Hematopoietic multipotent progenitor cell treated with erythropoietin and hydrocortisone succinate and interleukin-3 and kit ligand, for 8 days (in vitro differentiated cells): ENCODE data around the gene DMAC2.
"Not testable (repeated sequence)": the region's sequence is repeated elsewhere in the genome, so short reads cannot be mapped to it uniquely, and the experiment has no call there.

Source experiments
- DNase-seq: peaks from one replicate; pipeline ENCODE4 v3.0.0-alpha.2; 2015

Gene DMAC2

DNA sequence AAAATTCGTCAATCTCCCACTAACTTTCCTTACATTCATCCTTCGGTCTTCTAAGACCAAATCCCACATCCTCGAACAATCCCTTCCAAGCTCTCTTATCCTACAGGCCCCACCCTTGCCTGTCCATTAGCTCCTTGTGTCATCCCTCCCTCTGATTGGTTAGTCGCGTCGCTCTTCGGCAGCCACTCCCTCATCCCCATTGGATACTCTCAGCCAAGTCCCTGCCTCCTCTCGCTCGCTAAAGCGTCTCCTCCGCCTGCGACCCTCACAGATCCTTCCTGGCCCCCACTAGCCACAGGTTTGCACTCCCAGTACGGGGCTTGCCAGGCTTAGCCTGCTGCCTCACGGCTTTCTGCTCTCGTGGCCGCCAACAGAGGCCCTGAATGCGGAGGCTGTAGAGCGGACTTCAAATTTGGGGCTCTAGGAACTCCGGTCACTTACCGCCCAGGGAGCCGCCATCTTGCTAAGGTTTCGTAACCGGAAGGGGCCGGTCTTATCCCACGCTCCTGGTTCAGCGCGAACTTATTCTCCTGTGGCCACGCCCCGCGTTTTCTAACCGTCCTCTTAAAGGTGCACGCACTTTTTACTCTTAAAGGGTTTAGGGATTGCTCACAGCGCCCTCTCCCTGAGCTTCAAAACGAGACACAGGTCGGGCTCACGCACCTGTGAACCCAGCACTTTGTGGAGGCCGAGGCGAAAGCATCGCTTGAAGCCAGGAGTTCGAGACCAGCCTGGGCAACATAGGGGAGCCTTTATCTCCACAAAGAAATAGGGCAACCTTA, at the start of gene DMAC2:
TSS of gene DMAC2 (minus strand) at position 472 of the 782 bp plus-strand sequence. CDS start at position 459, 13 bp downstream.
- DNase-seq: peak; percentile 100

DNA sequence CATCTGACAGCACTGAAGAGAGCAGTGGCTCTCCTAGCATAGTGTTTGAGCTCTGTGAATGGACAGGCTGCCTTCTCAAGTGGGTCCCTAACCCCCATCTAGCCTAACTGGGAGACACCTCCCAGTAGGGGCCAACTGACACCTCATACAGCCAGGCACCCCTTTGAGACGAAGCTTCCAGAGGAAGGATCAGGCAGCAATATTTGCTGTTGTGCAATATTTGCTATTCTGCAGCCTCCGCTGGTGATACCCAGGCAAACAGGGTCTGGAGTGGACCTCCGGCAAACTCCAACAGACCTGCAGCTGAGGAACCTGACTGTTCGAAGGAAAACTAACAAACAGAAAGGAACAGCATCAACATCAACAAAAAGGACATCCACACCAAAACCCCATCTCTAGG, 47.2 kb upstream of the DMAC2 start:
- not testable (repeated sequence) for DNase-seq

DNA sequence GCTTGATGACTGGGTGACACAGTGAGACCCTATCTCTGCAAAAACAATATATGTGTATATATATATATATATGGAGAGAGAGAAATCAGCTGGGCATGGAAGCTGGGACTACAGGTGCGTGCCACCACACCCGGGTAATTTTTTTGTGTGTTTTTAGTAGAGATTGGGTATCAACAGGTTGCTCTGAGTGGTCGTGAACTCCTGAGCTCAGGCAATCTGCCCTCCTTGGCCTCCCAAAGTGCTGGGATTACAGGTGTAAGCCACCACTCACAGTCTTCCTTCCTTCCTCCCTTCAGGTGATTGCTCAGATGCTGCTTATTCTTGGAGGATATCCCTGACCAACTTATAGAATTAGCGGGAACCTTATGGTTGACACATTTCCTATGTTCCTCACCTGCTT, 45.1 kb upstream of the DMAC2 start:
- DNase-seq: no peak

DNA sequence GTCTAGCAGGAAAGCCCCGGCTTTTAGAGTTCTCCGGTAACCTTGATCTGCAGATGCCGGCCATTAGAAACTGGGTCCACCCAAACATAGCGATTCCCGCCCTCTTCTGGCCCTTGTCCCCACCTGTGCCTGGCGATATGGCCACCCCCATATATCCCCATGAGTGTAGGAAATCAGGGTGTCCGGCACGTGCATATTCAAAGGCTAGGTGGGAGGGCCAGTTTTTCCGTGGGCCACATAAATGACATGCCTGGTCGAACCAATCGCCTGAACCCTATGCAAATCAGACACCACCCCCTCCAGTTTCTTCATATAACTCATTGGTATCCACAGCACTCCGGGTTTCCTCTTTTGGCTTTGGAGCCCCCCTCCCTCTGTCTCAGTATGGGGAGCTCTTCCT, 40.6 kb upstream of the DMAC2 start:
- no peak for DNase-seq

DNA sequence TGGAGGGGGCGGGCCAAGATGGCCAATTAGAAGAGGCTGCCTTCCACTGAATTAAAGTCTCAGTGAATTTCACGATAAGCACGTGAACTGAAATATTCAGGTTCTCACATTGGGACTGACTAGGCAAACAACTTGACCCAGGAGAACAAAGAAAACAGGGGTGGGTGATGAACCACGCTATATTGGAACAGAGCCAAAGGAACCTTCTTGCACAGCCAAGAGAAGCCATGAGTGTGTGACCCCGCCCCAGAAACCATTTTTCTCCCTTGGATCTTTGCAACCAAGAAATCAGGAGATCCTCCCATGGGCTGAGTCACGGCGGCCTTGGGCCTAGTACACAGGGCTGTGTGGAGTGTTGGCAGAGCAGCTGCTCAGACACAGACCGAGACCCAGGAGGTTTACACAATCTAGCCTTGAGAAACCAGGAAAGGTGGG, 40.1 kb upstream of the DMAC2 start:
- no peak for DNase-seq

DNA sequence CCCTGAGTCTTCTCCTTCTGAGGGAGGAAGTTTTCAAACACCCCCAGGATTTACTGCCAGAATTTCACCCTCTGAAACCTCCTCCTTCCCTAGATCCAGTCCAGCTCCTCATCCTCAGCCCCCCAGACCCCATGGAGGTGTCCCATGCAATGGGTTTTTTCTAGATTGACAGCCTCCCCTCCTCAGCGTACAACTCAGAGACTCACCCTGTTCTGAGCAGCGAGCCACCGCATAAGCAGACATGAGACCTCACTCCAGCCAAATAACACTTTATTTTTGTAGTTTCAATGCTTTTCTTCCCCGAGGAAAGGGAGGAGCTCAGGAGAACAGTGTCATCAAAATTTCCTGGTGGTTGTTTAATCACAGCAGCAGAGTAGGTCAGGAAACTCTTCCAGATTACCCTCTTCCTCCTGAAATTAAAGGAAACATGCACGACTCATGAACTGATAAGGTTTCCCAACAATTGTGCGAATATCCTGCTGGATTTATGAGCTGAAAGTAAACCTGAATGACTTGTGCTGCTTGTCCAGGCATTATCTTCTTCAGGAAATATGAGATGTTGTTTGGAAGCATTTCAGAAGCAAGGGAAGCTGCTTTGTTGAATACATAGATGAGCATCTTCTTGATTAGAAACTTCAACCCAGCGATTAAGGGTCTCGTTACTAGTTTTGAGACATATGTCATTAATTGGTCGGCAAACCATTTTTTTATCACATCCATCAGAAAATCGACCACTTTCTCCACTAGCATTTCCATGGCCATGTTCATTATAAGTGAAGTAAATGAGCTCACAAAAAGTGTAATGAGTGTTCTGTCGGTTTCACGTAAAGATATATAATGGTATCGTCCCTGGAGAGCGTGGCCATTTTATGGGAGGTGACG, 39.4 kb upstream of the DMAC2 start:
- DNase-seq: no peak

DNA sequence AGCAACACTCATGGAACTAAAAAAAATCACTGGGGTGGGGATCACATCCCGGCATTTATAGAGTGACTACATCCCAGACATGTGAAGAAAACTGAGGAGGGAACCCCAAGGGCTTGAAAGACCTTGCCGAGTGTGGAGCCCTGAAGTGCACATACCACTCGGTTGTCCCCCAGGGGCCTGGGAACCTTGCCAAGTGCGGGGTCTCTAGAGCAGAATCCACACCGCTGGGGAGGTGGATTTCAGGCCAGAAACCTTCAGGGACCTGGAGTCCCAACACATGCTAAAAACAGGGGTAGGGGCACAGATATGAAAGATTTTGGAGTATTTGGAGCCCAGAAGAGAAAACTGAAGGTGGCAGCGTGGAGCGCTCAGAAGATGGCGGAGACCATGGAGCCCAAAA, 38.5 kb upstream of the DMAC2 start:
- no peak for DNase-seq

DNA sequence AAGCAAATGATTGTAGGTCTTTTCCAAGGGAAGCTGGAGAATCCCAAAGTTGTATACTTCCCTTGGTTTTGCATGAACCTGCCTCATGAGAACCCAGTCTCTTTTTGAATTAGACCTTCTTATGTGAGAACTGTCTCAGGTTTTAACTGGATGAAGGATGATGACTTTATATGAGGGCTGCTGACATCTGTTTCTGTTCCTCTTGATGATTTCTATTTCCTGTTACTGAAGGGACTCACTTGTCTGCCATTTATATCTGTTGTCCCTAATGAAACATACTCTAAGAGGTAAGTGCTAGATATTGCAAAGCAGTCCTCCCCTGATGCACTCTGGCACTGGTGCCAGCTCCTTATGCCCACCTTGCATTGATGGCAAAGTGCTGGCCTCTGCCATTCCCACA, 36.9 kb upstream of the DMAC2 start:
- DNase-seq: no peak

DNA sequence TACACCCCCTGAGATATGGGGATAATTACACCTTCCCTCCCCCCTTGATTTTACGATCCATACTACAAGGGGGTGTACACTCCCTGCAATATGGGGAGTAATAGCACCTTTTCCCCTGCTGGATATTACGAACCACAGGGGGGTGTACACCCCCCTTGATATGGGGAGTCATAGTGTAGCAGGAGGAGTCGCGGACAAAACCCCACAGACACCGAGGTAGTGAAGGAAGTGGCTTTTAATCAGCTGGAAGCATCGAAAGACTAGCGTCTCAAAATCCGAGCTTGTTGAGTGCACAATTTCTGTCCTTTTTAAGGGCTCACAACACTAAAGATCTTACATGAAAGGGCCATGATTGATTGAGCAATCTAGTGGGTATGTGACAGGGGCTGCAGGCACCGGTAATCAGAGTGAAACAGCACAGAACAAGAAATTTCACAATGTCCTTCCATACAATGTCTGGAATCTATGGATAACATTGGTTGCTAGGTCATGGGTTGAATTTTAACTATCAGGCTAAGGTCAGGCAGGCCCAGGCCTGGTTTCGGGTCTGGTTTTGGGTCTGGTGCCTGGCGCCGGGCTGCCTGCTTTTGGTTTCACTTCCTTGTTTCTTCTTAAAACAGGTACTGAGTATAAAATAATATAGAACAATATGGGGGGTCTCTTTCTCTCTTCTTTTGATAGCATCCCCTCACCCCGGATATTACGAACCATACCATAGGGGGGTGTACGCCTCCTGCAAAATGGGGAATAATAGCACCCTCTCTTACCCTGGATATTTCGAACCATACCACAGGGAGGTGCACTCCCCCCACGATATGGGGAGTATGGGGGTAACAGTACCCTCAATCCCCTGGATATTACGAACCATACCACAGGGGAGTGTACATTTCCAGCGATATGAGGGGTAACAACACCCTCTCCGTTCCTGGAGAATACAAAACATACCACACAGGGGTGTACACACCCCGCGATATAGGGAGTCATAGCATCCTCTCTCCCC, 23.8 kb upstream of the DMAC2 start:
- DNase-seq: not testable (repeated sequence)

DNA sequence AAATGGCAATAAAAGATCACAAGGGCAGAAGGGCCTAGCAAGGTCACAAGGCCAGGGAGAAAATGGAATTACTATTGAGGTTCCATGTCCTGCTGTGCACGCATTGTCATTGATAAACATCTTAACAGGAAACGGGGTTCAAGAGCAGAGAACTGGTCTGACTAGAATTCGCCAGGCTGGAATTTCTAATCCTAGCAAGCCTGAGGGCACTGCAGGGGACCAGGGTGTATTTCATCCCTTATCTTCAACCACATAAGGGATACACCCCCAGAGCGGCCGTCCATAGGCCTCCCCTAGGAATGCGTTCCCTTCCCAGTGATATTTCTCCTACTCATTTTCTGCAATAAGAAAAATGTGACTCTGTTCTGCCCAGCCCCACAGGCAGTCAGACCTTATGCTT, 22.8 kb upstream of the DMAC2 start:
- DNase-seq: no peak

DNA sequence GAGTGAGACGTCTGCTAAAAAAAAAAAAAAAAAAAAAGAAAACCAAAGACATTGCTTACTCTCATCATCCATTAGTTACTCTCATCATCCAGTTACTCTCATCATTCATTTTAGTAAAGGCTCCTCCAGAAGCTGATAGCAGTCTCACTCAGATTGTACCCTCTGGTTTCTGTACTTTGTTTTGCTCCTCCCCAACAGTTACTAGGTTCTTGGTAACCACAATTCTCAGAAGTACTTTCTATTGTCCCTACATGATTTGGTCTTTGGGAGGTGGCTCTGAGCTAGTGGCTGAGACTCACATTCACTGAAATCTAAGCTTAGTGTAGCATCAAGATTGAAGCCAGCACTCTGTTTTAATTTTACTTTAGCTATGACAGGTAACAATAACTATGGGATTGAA, 17.5 kb upstream of the DMAC2 start:
- peak; percentile 12 for DNase-seq

DNA sequence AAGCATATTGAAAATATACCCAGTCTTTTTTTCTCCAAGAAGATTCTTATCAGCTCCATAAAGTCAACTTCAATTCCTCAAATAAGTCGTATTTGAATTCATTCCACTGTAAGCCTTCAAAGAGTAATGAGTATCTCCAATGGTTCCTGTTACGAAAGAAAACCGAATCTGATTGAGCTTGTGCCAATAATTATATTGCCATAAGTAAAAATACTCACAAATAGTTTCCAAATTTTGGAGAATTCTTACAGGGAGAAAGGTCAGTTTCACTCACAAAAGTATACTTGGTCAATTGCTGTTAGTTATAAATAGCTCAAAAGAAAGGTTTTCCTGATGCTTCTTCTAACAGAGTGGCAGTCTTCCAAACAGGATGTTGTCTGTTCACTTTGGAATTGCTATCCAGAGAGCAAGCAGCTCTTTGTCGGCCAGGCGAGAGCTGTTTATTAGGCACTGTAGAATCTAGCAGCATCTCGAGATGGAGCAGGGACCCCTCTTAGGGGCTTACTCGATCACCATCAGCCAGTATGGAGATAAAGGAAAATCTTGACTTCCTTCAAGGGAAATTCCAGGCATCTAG, 16.7 kb upstream of the DMAC2 start:
- no peak for DNase-seq

DNA sequence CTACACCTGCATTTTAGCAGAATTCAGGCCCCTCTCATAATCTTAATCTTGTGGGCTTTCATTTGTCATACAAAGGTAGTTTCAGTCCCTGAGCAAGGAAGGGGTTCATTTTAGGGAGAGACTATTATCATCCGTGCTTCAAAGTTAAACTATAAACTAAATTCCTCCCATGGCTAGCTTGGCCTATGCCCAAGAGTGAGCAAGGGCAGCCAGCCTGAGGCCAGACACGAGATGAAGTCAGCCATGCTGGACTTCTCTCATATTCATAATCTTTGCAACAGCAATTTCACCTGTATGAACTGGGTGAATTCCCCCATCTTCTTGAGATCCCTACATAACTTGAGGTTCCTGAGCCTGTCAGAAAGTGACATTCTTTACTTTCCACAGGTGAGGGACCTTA, 16.2 kb upstream of the DMAC2 start:
- no peak for DNase-seq

DNA sequence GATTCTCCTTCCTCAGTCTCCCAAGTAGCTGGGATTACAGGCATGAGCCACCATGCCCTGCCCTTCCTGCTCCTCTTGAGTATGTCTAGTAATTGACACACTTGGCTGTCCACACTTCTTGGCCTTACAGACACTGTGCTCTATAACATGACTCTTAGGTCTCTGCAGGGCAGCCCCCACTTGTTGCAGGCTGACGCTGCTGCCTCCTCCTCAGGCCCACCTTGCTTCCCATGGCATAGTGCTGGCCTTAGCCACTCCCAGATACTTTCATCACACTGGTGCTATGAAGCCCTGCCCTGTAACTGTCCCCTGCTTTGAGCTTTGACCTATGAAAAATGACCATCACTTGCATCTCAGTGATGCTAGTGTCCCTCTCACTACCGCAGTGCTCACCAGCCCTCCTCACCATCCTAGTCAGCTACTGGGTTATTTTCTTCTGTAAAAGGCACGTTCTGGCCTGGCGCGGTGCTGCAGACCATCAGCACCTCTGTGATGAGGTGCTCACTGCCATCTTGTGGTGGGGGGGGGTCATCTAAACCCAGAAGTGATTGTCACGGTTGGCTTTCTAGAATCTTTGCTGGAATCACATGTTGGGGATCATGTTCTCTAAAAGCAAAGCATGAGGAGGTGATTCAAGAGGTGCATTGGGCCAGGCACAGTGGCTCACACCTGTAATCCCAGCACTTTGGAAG, 13.0 kb upstream of the DMAC2 start:
- DNase-seq: no peak

DNA sequence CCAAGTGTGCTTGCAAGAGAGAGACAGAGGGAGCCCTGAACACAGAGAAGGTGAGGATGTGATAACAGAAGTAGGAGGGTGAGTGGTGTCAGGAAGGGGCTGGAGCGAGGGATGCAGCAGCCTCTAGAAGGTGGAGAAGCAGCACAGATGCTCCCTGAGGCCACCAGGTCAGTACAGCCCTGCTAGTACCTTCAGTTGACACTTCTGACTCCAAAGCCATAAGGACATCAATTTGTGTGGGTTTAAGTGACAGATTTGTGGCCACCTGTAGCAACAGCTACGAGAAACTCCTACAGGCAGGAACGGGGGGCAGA, 10.1 kb upstream of the DMAC2 start:
- no peak for DNase-seq

DNA sequence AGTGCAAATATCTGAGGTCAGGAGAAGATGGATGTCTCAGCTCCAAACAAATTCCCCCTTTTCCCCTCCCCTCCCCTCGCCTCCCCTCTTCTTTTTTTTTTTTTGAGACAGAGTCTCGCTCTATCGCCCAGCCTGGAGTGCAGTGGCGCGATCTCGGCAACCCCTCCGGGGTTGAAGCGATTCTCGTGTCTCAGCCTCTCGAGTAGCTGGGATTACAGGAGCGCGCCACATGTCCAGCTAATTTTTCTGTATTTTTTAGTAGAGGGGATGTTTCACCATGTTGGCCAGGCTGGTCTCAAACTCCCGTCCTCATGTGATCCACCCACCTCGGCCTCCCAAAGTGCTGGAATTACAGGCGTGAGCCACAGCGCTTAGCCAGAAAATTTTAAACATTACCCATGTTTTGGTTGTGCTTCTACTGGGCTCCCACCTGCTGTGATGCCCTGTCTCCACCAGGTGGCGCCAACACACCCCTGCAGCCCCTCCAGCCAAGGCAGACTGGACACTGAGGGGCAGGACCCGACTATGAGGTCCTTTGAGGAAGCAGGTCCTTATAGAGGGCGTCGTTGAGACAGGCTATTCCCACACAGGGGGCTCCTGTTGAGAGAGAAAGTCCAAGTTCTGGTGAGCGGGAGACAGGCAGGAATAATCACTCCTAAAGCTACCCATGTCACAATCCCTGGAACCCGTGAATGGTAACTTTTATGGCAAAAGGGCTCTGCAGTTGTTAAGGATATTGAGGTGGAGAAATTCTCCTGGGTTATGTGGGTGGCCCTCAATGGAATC, 9.6 kb upstream of the DMAC2 start:
- peak; percentile 64 for DNase-seq

DNA sequence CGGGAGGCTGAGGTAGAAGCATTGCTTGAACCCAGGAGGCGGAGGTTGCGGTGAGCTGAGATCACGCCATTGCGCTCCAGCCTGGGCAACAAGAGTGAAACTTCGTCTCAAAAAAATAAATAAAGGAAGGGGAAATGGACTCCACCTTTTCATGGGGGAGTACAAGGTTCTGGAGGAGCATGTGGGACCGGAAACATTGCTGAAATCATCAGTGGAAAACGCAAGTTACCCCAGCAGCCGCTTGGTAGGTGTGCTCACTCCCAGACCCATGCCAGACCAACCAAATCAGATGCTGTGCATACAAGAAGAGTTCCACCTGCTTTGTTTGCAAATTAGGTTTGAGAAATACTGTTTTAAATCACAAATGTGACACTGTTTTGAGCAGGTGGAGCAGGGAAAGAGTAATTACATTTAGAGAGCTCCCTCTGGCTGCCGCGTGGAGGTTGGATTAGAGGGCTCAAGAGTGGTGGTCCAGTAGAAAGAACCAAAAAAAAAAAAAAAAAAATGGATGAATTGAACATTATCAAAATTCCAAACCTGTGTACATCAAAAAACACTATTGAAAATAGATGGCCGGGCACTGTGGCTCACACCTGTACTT, 8.1 kb upstream of the DMAC2 start:
- no peak for DNase-seq

DNA sequence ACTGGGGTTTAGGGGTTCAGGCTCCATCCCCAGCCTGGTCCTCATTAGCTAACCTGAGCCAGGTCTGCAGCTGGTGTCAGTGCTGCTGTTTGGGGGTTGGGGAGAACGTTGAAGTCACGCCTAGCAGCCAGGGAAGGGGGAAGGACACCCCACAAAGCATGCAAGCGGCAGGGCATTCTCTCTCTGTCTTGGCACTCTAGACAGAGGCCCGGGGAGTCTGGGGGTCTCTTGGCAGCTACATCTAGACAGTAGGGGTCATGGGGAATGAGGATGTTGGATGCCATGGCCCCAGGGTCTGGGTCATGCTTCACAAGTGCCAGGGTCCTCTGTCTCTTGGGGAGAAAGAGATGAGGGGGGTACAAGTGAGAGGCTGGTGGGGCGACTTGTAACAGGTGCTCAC, 5.9 kb upstream of the DMAC2 start:
- DNase-seq: no peak

DNA sequence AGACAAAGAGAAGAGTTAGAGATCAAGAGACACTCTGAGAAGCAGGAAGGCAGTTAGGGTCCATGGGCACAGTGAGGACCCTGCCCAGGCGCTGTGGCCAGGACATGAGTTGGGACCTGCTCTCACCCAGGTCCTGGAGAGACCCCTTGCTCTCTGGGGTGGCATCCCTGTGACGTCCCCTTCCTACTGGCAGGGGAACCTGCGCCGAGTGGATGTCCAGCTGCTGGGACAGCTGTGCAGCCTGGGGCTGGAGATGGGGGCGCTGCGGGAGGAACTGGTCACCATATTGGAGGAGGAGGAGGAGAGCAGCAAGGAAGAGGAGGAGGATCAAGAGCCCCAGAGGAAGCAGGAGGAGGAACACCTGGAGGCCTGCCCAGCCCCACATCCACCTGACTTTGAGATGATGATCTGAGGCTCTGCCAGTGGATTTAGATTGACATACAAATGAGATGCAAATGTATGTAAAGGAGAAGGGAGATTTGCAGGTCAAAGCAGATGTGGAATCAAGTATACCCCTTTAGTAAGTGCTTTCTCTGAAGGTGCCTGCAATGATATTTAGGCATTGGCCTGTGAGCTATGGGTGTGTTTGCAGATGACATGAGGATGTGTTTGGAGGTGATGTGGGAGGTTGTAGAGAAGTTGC, 4.2 kb upstream of the DMAC2 start:
- DNase-seq: no peak
